Activated T-helper 9 cell treated with anti-CD3 and anti-CD28 coated beads, Interleukin-2, amount 50 U/mL, for 16 hours (primary cell): ENCODE measurements around the gene PPP1CC.
"Not testable (repeated sequence)": the region's sequence is repeated elsewhere in the genome, so short reads cannot be mapped to it uniquely, and the experiment has no call there.

Experiments used
- DNase-seq: peaks from one replicate; pipeline ENCODE4 v3.0.0-alpha.2; 2020; ENCODE audit warnings: low read depth

Gene PPP1CC

DNA sequence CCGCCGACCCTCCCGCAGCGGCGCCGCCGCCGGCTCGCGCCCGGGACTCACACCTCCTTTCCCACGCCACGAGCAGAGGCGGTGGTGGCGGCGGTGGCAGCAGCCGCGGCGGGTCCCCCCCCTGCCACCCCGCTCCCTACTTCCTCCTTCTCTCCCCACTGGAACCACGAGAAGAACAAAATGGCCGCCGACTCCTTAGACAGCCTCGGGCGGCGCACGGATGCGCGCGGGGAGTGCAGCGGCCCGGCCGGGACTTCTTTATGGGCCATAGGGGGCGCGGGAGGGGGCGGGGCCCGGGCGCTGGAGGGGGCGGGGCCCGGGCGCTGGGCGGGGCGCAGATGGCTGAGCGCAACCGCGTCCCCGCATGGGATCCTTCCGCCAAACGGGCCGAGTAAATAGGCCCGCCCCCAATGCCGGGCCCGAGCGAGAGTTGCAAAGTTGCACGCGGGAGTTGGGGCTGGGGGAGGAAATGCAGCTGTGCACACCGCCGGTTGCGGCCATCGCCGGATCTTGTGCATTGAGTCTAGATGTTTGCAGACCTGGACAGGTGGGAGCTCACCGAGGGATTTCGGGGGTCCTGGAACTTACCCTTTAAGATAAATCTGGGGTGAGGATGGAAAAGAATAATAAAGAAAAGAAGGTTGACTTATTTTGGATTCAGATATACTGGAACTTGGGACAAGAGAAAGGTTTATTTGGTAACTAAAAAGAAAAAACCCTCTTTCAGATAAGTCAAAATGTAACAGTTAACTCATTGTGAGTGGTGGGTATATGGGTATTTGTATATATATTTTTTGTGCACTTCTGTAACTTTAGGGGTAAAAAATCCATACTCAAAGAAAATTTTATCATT, at the start of gene PPP1CC:
PPP1CC (minus strand) TSS at position 174 of the 853 bp plus-strand sequence. CDS start 184 bp downstream, outside the sequence.
- DNase-seq: peak; percentile 89

- DNase-seq: no peak
Observed at GRCh38 chr12:110791589-110791988, 48.9 kb upstream of the PPP1CC start.

DNA sequence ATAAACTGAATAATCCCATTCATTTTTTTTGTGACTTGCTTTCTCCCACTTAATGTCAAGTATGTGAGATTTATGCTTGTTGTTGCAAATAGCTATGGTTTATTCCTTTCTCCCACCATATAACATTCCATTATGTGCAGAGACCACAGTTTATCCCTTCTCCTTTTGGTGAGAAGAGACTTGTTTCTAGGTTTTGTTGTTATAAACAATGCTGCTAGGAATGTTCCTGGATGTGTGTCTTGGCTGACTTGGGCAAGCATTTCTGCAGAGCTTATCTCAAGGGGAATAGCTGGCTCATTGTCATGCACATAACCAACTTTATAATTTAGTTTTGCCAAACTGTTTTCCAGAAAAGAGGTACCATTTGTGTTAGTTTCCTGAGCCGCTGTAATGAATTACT, 47.6 kb upstream of the PPP1CC start:
- DNase-seq: no peak

- DNase-seq: no peak
Observed at GRCh38 chr12:110786012-110786411, 43.3 kb upstream of the PPP1CC start.

DNA sequence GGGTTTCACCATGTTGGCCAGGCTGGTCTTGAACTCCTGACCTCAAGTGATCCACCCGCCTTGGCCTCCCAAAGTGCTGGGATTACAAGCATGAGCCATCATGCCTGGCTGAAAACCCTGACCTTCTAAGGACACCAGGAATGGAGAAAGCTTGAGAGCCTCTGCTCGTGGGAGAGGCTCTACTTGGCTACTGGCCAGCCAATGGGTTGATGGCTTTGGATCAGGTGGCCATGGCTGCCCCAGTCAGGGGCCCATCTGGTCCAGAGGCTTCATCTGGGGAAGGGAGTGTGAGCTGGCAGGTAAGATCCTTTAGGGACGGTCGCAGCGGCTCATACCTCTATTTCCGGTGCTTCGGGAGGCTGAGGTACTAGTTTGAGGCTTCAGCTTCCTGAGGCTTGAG, 42.5 kb upstream of the PPP1CC start:
- no peak for DNase-seq

DNA sequence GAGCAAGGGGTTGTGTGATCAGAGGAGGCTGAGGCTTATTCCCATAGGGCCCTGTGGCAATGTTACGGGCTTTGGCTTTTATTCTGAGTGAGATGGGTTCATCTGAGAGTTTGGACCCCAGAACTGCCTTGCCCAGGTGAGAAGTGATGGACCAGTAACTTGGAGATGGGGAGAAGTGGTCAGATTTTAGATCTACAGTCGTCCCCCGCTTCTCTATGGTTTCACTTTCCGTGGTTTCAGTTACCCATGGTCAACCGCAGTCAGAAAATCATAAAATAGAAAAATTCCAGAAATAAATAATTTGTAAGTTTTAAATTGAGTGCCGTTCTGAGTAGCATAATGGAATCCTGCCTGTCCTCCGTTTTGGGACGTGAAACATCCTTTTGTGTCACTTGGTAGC, 40.2 kb upstream of the PPP1CC start:
- DNase-seq: no peak

DNA sequence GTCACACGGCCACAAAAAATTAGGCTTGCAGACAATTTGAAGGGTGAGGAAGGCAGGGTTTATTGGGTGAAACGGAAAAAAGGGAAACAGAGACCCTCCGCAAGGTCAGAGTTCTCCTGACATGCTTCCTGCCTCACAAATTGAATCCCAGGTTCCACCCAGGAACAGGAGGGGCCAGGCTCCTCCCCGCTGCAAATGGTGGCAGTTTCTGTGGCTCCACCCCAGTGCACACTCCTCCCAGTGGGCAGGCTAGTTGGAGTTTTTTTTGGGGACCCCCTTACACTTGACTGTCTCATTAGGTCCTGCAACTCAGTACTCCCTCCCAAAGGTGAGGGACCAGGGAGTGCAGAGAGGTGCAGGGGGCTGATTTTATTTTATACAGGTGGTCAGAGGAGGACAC, 39.4 kb upstream of the PPP1CC start:
- no peak for DNase-seq

- peak; percentile 19 for DNase-seq
Observed at GRCh38 chr12:110780448-110780847, 37.8 kb upstream of the PPP1CC start.

DNA sequence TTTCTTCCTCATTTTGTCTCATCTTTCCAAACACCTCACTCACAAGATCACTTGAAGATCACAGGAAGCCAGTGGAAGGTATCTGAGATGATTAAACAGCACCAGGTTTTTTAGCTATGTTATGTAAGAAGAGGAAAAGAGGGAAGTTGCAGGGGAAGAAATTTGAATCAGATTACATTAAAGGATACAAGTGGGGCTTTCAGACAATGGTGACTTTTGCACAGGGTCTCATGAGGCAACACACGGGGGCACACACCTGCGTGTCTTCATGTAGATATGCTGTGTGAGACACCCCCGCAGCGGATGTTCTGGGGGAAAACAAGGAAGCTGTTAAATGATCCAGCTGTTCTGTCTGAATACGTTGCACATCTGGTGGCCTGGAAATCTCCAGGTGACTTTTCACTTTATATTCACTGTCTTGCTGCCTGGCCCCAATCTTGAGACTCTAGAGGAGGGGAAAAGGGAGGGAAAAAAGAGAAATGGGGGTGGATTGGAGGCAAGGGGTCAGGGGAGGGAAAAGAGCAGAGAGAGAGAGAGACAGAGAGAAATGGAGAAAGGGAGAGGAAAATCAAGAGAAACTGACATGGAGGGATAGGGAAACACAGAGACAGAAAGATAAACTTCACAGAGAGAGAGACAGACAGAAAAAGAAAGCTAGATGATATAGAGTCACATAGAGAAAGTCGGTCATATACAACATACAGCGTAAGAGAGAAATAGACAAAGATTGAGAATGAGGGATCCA, 36.3 kb upstream of the PPP1CC start:
- DNase-seq: no peak

DNA sequence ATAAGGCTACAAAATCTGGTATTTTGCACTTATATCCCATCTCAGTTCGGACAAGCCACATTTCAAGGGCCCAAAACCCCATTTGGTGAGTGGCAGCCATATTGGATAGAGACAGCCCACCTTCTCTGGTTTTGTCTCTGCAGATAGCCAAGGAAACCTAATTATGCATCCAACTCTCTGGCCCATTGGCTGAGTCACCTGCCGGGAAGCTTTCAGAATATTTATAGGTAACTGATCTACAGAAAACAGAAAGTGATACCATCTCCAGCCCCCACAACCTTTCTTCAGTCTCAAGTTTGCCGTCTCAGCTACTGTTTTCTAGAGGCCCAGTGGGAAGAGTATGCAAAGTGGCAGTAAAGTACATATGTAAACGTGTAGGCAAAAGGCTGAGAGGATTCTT, 33.7 kb upstream of the PPP1CC start:
- peak; percentile 30 for DNase-seq

DNA sequence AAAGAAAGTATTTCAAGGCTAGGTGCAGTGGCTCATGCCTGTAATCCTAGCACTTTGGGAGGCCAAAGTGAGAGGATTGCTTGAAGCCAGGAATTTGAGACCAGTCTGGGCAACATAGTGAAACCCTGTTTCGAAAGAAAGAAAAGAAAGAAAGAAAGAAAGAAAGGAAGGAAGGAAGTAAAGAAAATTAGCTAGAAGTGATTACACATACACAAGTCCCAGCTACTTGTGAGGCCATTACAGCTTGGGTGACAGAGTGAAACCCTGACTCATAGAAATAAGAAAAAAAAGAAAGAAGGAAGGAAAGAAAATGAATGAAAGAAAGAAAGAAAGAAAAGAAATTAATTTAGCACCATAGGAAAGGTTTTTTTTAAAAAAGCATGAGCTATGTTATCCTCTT, 33.3 kb upstream of the PPP1CC start:
- no peak for DNase-seq

- DNase-seq: no peak
Observed at GRCh38 chr12:110774824-110775223, 32.1 kb upstream of the PPP1CC start.

DNA sequence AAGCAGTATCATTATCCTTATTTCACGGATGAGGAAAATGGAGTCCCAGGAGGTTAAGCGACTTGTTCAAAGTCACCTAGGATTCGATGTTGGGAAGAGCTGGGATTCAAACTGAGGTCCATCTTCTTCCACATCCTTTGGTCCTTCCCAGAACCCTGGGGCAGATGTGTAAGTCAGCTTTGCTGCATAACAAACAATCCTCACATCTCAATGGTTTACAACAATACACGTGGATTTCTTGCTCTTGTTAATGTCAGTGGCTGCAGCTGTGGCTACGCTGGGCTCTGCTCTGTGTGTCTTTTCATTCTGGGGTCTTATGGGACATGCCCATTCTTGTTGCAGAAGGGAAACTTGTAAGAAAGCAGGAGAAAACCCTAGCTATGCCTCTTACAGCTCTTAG, 26.3 kb upstream of the PPP1CC start:
- DNase-seq: no peak

DNA sequence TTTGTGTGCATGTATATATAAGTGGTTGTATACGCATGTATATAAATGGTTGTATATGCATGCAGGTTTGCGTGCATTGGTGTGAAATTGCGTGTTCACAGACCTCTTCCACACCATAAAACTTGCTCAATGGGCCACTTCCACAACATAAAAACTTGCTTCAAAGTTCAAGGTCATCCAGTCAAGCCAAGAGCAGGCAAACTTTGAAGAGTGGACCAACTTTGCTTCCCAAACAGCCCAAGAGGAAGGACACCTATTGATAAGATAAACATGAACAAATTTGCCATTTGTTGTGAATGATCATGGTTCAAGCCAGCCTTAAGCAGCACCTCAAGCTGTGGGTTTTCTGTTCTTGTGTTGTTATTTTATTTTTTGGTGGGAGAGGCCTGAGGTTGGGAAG, 25.2 kb upstream of the PPP1CC start:
- DNase-seq: no peak

GRCh38 chr12:110766311-110767154, 23.8 kb upstream of the PPP1CC start:
- no peak for DNase-seq

- DNase-seq: not testable (repeated sequence)
Observed at GRCh38 chr12:110765572-110765971, 22.9 kb upstream of the PPP1CC start.

DNA sequence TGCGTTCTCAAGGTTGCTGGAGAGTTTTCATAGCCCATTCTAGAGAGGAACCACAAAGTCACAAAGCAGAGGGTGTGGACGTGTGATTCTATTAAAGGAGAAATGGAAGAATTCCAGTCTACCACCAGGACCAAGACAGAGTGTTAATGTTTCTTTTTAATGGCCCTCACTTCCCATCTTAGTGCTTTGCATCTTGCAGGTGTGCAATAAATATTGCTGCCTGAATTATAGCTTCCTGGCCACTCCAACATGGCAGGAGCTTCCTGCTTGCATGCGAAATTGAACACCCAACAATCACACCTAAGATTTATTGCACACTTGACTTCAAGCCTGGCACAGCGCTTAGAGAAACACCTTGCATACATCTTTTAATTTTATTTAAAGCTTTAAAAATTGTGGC, 22.4 kb upstream of the PPP1CC start:
- DNase-seq: no peak

DNA sequence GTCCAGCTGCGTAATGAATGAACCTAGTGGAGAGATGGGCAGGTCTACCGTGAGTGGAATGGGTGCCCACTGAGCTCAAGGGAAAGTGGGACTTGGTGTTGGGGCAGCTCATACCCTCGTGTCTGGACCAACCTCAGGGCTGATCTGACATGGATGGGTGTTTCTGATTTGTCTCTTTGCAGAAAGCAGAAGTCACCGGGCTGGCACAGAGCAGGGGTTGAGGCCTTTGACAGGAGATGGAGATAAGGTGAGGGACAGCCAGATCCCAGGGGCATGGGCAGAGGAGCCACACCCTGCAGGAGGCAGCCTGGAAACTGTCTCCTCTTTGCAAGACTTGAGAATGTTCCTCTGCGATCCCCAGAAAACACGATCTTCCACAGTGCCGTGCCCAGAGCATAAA, 20.9 kb upstream of the PPP1CC start:
- DNase-seq: no peak

- no peak for DNase-seq
Observed at GRCh38 chr12:110762891-110763290, 20.2 kb upstream of the PPP1CC start.

- DNase-seq: no peak
Observed at GRCh38 chr12:110760204-110760609, 17.5 kb upstream of the PPP1CC start.

- DNase-seq: no peak
Observed at GRCh38 chr12:110758922-110759321, 16.2 kb upstream of the PPP1CC start.

- no peak for DNase-seq
Observed at GRCh38 chr12:110756611-110757010, 13.9 kb upstream of the PPP1CC start.
